ENCODE measurements around the gene CCDC188. TPM values are rescaled to one million over a fixed set of nuclear protein-coding genes. Genes with fewer than 3 reads are reported as not detected.

The CCDC188 gene
- total and polyA plus RNA-seq, 2 of the 13 experiments (the other 11 are each of a cell fraction or from before 2014, with no cell fraction given), result not detected

DNA sequence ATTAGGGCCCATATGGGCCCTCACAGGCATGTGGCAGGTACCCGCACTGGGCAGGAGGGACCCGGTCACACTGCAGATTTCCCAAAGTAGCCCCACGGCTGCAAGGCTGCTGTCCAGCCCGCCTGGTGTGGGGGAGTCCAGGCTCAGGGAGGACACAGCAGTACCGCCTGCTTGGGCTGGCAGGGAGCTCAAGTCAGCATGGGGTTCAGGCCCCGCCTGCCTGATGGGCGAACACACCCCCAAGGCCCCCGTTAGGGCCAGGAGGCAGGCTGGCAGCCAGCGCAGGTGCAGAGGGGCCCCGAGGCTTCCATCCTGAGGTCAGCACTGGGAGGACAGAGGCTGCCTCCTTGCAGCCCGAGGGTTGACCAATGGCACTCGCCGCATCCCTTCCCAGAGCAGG, 13.7 kb downstream of the CCDC188 start (continued):
- TF ChIP-seq ZFP91 (CRISPR knock-in tag; IDR thresholded peaks at IDR 0.05; ENCODE audit: borderline replicate concordance) (no peak), CHCHD3 (CRISPR knock-in tag; IDR thresholded peaks at IDR 0.05) (no peak)

DNA sequence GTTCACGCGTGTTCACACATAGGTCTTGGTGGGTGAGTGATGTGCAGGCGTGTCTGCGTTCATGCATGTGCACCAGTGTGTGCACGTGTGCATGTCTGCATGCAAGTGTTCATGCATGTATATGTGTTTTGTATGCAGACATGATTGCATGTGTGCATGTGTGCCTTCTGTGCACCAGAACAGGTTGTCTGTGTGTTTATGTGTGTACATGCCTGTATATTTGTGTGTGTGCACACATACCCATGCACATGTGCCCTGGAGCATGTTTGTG, 14.3 kb downstream of the CCDC188 start:
- H4K20me1 ChIP-seq (ENCODE audit: insufficient read depth, low read length), result 0 out of 2 replicates have a peak, but pooled peaks cover 6% of the 10 kb centered on the region
- peaks cover 17% of the 10 kb centered on the region for H3K79me2 ChIP-seq (ENCODE audit: insufficient read depth, low read length)

More for the DNA sequence above, 14.3 kb downstream of the CCDC188 start:
- Histone ChIP-seq H3K36me3 (replicated peaks in 1 of 2; ENCODE audit: control insufficient read depth in 1 of 2, insufficient read depth in 2 of 2, low read length in 2 of 2) (peaks cover 1 to 5% of the 10 kb centered on the region in 2 experiments; a peak in 2 of 5 replicates), H3K27ac (ENCODE audit: extremely low read length, insufficient read depth, low read length) (no peak overlapping the region), H3K4me1 (ENCODE audit: insufficient read depth, low read length) (peaks cover 13% of the 10 kb centered on the region; the same call in 1 of the 2 replicates), H3K9ac (ENCODE audit: insufficient read depth, low read depth, low read length) (no peak overlapping the region), H3K9me3 (ENCODE audit: low read length) (no peaks in the 10 kb centered on the region), H2AFZ (ENCODE audit: low read length) (no peak overlapping the region), H3K4me2 (ENCODE audit: low read depth, low read length) (no peak overlapping the region), H3K4me3 (replicated peaks in 1 of 3; ENCODE audit: insufficient read depth in 1 of 3, low read depth in 2 of 3, low read length in 3 of 3) (no peak overlapping the region), H3K27me3 (ENCODE audit: control insufficient read depth in 1 of 2, insufficient read depth in 2 of 2, low read length in 2 of 2) (no peaks in the 10 kb centered on the region)
- intact Hi-C loops (cut with micrococcal nuclease; ENCODE audit: unreplicated experiment), result no loop called here
- no peak for DNase-seq (ENCODE audit: low spot score)
- FAIRE-seq, result no peak
- no peak for ATAC-seq
- 100% methylated on average over 3 of the region's 5 CpGs for WGBS (ENCODE audit: low lambda C conversion rate)
- in situ Hi-C loops (cut with HindIII; ENCODE audit: extremely low pct_ligation_motif_present, low pct_unique_long_range_greater_than_20kb), result no loop called here
- BruUV-seq (replicated peaks), result no TSS peak
- TF ChIP-seq FOXK2 (IDR thresholded peaks at IDR 0.05) (no peak), ZNF703 (CRISPR knock-in tag; IDR thresholded peaks at IDR 0.05; ENCODE audit: borderline replicate concordance) (no peak), ZNF770 (CRISPR knock-in tag; IDR thresholded peaks at IDR 0.05) (no peak), ATF5 (CRISPR knock-in tag; IDR thresholded peaks at IDR 0.05; ENCODE audit: low read depth) (no peak), MNT (IDR thresholded peaks at IDR 0.05) (peak; percentile 34; the same call in 1 of the 2 replicates), FOXM1 (CRISPR knock-in tag; IDR thresholded peaks at IDR 0.05) (no peak)
- ChIA-PET POLR2A (no interaction called here), CTCF (ENCODE audit: low intra/inter-chr PET ratio, low total read pairs) (no interaction called here)
